HG03439 (cell line): ENCODE data around the gene TNNT3.
"Not testable (repeated sequence)": the region's sequence is repeated elsewhere in the genome, so short reads cannot be mapped to it uniquely, and the experiment has no call there.

Experiments used
- ATAC-seq: cut with Tn5 transposase; IDR thresholded peaks from one replicate; pipeline ENCODE4 v1.9.1; 2021; ENCODE audit warnings: mild to moderate bottlenecking, moderate library complexity; ENCODE audit not compliant: unreplicated experiment

The TNNT3 gene

GRCh38 chr11:1919391-1920127, at the start of gene TNNT3:
Gene TNNT3 (plus strand): TSS chr11:1919703. CDS start chr11:1922875, 3,172 bp downstream.
- no peak for ATAC-seq

- ATAC-seq = no peak
Observed at GRCh38 chr11:1870326-1870696, 49.2 kb upstream of the TNNT3 start.

- ATAC-seq = no peak
Observed at GRCh38 chr11:1870721-1871466, 48.6 kb upstream of the TNNT3 start.

GRCh38 chr11:1871531-1871930, 48.0 kb upstream of the TNNT3 start:
- no peak for ATAC-seq

GRCh38 chr11:1872267-1872985, 47.1 kb upstream of the TNNT3 start:
- no peak for ATAC-seq

GRCh38 chr11:1873048-1873812, 46.3 kb upstream of the TNNT3 start:
- ATAC-seq = no peak

GRCh38 chr11:1873813-1874150, 45.7 kb upstream of the TNNT3 start:
- ATAC-seq = not testable (repeated sequence)

GRCh38 chr11:1874441-1875092, 44.9 kb upstream of the TNNT3 start:
- ATAC-seq = not testable (repeated sequence)

GRCh38 chr11:1875093-1875850, 44.2 kb upstream of the TNNT3 start:
- ATAC-seq = no peak

- ATAC-seq = not testable (repeated sequence)
Observed at GRCh38 chr11:1875851-1876301, 43.6 kb upstream of the TNNT3 start.

GRCh38 chr11:1876361-1877063, 43.0 kb upstream of the TNNT3 start:
- ATAC-seq = no peak

- ATAC-seq = no peak
Observed at GRCh38 chr11:1877211-1878136, 42.0 kb upstream of the TNNT3 start.

- ATAC-seq = no peak
Observed at GRCh38 chr11:1878137-1879031, 41.1 kb upstream of the TNNT3 start.

- no peak for ATAC-seq
Observed at GRCh38 chr11:1879342-1879940, 40.1 kb upstream of the TNNT3 start.

- ATAC-seq = no peak
Observed at GRCh38 chr11:1879941-1880720, 39.4 kb upstream of the TNNT3 start.
